Measurements from ENCODE around the gene GPRIN2. TPM values are rescaled to one million over a fixed set of nuclear protein-coding genes. Genes with fewer than 3 reads are reported as not detected.
"Not testable (repeated sequence)": the region's sequence is repeated elsewhere in the genome, so short reads cannot be mapped to it uniquely, and the experiment has no call there.

The GPRIN2 gene
- total RNA-seq, 1 experiment from 2014 or later = 1.6 TPM

DNA sequence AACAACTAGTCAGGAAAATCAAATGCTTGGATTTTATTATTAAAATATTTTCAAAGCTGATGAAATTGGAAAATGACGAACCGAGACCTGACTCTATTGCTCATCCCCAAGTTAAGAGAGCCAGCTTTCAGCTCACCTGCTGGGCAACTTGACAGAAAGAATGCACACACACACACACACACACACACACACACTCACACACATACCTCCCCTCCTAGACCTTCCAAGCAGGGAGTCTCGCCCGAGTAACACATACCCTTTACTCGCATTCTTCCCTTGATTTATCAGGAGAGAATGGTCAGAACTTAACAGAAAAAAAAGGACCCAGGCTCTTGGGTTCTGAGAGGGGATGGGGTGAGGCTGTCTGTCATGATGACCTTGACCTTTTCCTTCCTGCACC lies 19.1 kb downstream of the GPRIN2 start:
- no peak for DNase-seq (ENCODE audit: low read depth)

DNA sequence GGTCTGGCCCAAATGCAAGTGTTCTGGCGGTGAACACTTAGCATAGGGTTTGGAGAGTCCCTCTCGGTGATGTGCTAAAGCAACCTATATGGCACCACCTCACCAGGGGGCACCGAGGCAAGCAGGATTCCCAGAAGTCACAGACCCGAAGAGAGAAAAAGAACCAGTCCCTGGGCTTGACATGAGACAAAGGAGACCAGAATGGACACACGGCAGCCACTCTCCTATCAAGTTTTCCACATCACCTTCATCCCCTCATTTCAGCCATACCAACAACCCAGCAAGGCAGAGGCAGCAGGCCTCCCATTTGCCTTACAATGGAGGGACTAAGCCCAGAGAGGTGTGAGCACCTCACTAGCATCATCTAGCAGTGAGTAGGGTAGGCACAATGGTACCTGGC lies 19.7 kb downstream of the GPRIN2 start:
- DNase-seq (ENCODE audit: low read depth) = no peak

DNA sequence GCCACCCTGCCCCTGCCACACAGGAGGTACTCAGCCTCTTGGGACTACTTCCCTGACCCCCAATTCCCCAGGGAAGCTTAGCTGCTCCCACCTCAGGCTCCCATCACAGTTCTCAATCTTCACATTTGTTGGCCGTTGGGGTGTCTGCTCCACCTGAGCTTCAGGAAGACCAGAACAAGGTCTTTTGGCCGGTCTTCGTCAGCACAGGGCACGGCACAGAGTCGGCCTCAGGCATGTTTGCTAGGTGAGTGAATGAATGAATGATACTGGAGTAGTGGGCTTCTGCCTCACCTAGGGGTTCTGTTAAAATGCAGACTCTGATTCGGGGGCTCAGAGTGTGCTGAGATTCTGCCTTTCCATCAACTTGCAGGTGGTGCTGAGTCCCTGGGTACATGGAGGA lies 20.3 kb downstream of the GPRIN2 start:
- DNase-seq (ENCODE audit: low read depth) = no peak

DNA sequence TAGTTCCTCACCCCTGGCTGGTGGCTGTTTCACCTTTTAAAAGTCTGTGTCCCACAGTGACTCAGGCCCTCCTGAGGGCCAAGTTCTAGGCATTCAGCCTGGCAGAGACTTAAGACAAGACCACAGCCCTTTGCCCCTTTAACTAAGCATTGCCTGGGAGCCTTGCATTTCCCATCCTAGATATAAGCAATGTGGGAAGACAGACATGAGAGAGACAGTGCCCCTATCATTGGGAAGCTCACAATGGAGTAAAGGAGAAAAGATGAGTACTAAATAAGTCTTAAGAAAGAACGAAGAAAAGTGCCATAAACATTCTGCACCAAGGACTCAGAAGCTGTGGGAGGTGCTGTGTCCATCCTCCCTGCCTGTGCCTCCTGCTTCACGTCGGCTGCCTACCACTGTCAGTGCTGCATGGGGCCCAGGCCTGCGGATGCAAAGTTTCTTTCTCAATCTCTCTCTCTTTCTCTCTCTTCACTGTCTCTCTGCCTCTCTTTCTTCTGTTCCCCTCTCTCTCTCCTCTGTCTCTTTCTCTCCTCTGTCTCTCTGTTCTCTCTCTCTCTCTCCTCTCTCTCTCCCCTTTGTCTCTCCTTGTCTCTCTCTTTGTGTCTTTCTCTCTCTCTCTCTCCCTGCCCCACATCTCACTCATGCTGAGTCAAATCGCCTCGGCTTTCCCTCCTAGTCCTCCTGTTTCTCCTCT lies 21.5 kb downstream of the GPRIN2 start:
- DNase-seq (ENCODE audit: low read depth) = peak; percentile 39

DNA sequence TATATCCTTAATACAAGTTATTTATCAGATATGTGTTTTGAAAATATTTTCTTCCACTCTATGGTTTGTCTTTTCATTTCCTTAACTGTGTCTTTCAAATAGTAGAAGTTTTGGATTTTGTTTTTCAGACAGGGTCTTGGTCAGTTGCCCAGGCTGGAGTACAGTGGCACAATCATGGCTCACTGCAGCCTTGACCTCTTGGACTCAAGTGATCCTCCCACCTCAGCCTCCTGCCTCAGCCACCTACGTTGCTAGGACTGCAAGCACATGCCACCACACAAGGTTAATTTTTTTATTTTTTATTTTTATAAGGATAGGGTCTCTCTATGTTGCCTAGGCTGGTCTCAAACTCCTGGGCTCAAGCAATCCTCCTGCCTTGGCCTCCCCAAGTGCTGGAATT lies 24.2 kb downstream of the GPRIN2 start:
- DNase-seq (ENCODE audit: low read depth) = not testable (repeated sequence)

DNA sequence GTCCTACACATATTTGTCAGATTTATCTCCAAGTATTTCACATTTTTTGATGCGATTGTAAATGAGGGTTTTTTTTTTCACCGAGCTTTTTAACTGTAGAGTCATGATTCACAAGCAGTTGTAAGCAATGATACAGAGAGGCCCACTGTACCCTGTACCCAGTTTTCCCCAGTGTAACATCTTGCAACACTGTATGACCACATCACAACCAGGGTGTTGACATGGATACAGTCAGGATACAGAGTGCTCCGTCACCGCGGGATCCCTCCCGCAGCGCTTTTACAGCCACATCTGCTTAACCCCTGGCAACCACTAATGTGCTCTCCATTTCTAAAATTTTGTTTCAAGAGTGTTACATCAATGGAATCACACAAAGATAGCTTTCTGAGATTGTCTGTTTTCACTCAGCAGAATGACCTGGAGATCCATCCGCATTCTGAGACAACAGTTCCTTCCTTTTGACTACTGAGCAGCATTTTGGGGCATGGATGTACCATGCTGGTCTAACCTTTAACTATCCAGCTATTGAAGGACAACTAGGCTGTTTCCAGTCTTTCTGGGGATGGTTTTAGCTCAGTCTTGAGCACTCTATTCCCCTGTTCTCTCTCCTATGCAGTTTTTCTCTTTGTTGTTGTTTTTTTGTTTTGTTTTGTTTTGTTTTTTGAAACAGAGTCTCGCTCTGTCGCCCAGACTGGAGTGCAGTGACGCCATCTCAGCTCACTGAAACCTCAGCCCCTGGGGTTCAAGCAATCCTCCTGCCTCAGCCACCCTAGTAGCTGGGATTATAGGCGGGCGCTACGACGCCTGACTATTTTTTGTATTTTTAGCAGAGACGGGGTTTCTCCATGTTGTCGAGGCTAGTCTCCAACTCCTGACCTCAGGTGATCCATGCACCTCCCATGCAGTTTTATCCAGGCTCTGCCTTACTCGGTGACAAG lies 25.9 kb downstream of the GPRIN2 start:
- peak; percentile 35 for DNase-seq (ENCODE audit: low read depth)

DNA sequence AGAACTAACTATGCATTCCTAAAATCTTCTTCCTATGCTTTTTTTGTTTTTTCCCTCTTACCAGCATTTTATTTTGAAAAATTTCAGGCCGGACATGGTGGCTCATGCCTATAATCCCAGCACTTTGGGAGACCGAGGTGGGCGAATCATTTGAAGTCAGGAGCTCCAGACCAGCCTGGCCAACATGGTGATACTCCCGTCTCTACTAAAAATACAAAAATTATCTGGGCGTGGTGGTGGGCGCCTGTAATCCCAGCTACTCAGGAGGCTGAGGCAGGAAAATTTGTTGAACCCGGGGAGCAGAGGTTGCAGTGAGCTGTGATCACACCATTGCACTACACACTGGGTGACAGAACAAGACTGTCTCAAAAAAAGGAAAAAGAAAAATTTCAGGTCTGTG lies 26.7 kb downstream of the GPRIN2 start:
- not testable (repeated sequence) for DNase-seq (ENCODE audit: low read depth)

DNA sequence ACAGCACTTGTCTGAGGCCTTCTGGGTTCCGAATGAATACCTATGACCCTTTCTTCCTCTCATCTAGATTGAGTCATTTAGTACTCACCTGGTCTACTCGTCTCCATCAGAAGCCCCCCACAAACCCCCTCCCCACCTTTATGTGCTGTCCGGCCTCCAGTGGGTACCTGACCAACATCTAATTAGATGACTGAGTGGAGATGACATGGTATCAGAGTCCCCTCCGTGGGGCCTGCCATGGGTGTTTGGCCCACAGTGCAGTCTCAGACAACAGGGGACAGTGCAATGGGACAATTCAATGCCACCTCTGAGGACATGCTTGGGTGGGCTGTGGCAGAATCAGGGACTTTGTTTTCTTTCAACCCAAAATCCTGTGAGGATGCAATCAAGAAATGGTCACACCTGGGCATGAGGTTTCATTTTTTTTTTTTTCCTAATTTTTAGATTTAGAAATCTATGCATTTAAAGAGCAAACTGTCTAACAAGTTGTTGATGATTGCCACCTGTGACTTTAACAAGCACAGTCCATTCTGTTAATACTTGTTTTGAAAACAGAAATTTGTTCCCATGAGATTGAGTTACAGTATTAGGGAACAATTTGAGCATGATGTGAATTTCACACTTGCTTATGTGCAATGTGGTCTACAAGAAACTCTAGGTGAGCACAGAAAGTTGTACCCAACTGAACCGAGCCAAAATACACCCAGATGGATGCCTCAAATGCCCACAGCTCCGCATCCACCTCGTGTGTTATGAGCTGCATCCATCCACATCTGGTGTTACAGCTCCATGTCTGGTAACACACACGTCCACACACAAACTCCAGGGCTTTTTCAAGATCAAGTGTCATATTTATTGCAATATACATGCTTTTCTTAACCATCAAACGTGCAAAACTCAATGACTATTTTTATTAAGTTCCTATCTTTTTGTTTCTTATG lies 27.5 kb downstream of the GPRIN2 start:
- DNase-seq (ENCODE audit: low read depth) = no peak

DNA sequence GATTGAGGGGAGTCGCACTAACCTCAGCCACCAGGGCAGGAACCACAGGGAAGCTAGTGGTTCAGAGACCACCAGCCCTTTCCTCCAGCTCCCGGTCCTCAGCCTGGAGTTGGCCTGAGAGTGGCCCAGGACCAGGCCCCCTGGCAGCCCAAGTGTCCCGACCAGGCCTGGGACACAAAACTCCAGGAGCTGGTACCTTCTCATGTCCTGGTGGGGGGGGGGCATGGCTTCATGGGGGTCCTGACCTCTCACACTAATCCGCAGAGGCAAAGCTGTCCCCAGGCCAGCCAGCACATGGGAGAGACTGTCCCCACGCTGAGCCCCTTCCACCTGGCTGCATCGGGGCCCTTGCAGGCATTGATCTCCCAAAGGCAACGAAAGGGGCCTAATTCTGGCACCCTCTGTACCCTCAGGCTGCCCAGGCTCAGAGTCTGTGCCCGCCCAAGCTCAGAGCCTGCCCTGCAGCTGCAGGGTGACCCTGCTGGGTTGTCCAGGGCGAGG lies 28.2 kb downstream of the GPRIN2 start:
- DNase-seq (ENCODE audit: low read depth) = no peak

DNA sequence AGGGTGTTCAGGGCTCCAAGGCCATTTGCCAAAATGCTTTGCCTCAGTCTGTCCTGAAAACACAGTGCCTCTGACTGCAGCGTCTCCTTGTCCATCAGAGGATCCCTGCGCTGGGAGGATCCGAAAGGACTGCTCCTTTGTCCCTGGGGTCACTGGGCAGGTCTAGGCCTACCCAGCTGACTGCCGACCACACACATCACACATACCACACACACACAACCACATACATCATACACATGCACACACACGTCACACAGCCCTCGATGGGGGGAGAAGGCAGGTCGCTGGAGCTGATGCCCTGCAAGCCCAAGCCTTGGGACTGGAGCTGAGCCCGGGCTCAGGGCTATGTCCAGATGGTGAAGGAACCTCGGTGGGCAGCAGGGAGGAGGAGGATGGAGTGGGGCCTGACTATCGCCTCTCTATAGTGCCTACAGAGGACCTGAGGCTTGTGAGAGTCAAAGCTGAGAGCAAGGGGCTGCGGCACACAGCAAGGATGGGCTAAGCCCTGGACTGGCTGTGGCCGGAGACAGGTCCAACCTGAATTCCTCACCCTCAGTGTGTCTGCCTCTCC lies 29.1 kb downstream of the GPRIN2 start:
- no peak for DNase-seq (ENCODE audit: low read depth)

DNA sequence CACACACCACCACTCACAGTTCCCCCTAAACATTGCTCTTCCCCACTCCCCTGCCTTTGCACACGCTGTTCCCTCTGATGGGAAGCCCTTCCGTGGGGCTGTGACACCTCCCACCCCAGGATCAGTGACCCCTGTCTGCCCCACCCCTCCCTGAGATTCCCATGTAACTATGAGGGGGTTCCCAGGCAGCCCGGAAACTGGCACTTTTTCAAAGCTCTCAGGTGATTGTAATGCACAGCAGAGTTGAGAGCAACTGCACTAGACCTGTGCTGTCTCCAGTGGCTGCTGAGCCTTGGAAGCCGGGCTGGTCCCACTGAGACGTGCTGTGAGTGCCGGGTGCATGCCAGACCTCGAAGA lies 29.8 kb downstream of the GPRIN2 start:
- DNase-seq (ENCODE audit: low read depth) = peak; percentile 73

DNA sequence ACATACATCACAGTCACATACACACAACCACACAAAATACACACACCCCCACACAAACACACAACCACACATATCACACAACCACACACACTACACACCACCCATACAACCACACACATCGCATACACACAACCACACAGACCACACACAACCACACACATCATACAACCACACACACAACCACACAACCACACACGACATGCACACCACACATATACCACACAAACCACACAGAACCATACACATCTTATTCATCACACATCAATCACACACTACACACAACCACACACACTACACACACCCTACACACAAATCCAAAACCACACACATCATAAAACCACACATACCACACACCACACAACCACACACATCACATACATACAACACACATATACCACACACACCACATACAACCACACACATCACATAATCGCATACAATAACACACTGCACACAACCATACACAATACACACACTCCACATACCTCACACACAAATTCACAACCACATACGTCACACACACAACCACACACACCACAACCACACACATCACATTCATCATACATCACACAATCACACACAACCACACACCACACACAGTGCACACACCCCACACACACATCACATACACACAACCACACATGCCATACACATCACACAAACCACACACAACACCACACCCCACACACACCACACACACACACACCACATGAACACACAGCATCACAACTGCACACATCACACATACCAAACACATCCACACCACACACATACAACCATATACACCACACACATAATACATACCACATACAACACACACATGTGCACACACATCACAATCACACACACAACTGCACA lies 30.4 kb downstream of the GPRIN2 start:
- no peak for DNase-seq (ENCODE audit: low read depth)

DNA sequence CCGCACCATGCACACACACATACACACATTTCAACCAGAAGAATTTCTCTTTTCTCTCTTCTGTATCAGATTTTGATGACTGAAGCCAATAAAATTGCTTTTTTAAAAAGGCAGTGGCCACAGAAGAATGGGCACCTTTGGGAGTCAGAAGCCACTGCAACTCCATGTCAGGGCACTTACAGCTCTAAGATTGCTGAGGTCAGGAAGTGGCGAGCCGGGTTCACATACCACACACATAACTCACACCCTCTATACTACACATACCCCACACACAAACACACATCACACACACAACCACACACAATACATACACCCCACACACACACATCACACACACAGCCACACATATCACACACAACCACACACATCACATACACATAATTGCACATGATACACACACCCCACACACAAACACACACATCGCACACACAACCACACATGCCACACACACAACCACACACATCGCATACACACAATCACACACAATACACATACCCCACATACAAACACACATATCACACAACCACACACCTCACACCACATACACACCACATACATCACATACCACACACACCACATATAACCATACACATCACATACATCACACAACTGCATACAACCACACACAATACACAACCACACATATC lies 31.2 kb downstream of the GPRIN2 start:
- DNase-seq (ENCODE audit: low read depth) = peak; percentile 99

DNA sequence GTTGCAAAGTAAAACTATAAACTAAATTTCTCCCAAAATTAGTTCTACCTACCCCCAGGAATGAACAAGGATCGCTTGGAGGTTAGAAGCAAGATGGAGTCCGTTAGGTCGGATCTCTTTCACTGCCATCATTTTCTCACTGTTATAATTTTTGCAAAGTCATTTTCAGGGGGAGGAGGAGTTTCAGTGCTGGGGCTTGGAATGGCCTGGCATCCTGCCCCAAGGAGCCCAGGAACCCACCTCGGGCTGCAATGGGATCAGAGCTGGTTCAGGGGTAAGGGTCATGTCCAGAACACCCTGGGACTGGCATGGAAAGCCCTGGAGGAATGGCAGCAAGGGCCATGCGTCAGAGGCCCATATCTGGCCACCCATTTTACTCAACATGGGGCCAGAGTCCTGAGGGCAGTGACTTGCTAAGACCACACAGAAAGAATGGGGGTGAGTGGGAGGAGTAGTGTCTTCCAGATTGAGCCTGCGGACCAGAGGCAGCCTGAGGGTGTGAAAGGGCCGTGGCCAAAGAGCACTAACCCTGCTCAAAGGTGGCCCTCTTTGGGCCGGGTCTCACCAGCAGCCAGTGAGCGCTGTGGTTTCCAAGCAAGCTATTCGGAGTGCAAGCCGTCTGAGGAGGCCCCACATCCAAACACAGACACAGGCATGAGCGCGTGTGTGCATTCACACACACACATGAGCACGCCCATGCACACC lies 31.8 kb downstream of the GPRIN2 start:
- DNase-seq (ENCODE audit: low read depth) = peak; percentile 100

DNA sequence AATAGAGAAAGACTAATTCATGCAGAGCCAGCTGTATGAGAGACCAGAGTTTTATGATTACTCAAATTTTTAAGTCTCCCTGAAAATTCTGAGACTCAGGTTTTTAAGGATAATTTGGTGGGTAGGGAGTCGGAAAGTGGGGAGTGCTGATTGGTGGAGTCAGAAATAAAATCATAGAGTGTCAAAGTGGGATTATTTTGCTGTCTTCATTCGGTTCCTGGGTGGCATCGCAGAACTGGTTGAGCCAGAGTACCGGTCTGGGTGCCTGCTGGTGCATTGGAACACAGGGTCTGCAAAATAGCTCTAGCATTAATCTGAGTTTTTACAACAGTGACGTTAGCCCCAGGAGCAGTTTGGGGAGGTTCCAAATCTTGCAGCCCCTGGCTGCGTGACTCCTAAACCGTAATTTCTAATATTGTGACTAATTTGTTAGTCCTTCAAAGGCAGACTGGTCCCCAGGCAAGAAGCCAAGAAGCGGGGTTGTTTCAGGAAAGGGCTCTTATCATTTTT lies 32.4 kb downstream of the GPRIN2 start:
- DNase-seq (ENCODE audit: low read depth) = peak; percentile 100

DNA sequence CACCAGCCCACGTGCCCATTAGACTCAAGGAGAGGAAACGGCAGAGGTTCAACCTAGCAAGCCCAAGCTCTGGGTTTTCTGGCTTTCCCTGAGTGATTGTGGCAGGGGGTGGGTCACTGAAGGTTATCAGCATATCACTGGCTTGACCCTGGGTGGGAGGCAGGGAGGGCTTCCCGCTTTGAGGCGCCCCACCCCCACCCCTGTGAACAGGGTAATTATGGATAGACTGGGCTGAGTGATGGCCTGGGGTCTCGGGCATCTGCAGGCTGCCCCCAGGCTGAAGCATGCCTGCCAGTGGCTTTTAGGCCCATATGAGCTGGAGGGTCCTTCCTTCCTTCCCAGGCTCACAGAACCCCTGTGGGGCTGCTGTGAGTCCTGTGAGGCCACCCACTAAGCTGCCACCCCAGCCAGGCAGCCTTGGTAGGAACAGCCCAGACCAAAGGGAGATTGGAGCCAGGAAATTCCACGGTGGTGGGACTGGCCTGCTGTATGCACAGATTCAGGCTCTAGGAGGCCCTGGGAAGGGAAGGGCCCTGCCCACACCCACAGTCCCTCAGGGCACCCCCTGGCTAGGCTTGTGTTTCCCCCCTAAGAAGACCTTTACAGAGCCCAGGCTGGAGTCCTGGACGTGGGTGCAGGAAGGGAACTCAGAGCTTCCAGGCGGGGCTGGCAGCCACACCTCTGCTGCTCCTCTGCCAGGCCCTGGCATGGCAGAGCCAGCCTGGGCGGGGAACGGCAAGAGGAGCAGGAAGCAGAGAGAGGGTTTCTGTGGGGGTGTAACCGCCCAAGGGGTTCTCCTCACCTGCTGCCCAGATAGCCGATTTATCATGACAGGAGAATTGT lies 33.1 kb downstream of the GPRIN2 start:
- DNase-seq (ENCODE audit: low read depth) = peak; percentile 92

DNA sequence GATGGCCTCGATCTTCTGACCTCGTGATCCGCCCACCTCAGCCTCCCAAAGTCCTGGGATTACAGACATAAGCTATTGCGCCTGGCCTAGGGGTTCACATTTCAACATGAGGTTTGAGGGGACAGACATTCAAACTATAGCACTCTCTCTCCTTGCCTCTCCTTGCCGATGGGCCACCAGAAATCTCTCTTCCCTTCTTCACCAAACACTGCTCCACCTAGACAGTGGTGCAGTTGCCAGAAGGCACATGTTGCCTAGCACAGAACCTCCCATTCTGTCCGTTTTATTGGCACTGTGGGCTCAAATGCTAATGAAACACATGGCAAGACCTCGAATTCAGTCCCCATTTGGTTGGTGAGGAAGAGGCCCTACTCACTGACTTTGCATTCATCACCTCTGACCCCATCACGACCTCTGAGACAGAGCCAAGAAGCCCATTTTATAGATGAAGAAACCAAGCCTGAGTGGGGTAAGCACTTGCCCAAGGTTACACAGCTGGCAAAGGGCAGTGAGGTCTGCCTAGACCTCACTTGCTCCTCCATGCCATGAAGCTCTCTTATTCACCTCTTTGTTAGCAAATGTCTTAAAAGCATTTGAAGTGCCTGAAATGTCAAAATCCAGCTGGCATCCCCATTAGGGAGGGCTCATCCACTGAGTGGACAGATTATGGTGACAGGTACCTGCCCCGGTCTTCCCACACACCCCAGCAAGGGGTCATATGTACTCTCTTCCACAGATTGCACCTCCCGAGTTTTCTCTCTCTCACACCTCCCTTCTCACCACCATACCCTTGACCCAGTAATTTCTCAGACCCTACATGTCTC lies 34.0 kb downstream of the GPRIN2 start:
- DNase-seq (ENCODE audit: low read depth) = no peak
